NB4 (cell line): ENCODE data around the gene SPIRE2.

Experiments used
- DNase-seq: peaks from one replicate; pipeline ENCODE4 v3.0.0; 2010; ENCODE audit warnings: low read depth
- H3K4me3 ChIP-seq: one replicate; pipeline ENCODE4 v1.5.1; 2011; ENCODE audit warnings: mild to moderate bottlenecking, low read depth, low read length, moderate library complexity
- MYC ChIP-seq: IDR thresholded peaks from 2 replicates; pipeline ENCODE4 v1.6.1; 2011; ENCODE audit warnings: low read depth, low read length
- POLR2A ChIP-seq: IDR thresholded peaks from 2 replicates; pipeline ENCODE4 v1.6.1; 2011; ENCODE audit warnings: mild to moderate bottlenecking; ENCODE audit not compliant: insufficient read length; ENCODE audit errors: extremely low read depth
- TF ChIP-seq, protein P1 (sequence below): IDR thresholded peaks from 2 replicates; pipeline ENCODE4 v1.6.1; 2011; ENCODE audit warnings: low read depth, low read length
- TF ChIP-seq, protein P2 (sequence below): IDR thresholded peaks from one replicate; pipeline ENCODE4 v1.5.1; 2012; ENCODE audit warnings: low read depth, low read length

The SPIRE2 gene

DNA sequence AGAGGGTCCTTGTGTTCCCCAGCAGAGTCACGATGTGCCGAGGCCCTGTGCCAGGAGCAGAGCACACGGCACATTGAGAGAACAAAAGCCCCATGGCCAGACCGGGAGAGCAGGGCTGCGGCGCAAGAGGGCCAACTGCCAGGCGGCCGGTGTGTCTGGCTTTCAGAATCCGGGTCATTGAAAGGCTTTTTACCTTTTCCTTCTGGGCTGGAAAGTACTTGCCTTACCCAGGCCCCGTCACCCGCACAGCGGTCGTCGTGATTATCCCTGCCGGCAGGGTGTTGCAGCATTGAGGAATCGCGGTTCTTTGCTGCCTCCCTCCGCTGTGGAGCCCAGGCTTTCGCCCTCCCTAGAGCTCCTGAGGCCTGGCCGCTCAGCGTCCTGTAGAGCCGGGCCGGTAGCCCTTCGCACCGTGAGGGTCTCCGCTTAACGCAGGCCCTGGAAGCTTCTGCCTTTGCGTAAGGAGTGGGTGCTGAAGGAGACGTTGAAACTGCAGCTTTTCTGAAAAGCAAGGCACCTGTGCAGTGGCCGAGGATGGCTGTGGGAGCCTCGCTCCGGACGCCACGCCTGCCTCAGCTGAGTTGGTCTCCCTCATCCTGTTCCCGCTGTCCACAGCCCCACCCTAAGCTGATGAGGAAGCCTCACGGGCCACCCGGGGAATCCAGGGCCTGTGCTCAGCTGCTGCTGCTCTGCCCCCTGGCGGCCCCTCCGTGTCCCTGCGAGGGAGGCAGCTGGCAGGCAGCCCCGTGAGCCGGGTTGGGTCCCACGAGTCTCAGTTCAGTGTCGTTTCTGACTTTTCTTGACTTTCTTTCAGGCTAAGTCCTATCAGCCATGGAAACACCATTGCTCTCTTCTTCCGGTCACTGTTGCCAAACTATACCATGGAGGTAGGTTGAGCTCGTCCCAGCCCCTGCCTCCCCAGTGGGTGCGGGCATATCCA is 81.8 kb downstream of the SPIRE2 start:
- DNase-seq: peak; percentile 69
- no peak overlapping the region for H3K4me3 ChIP-seq
- TF ChIP-seq MYC: no peak
- TF ChIP-seq POLR2A: no peak
- TF ChIP-seq, protein P1, sequence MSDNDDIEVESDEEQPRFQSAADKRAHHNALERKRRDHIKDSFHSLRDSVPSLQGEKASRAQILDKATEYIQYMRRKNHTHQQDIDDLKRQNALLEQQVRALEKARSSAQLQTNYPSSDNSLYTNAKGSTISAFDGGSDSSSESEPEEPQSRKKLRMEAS: no peak
- TF ChIP-seq, protein P2, sequence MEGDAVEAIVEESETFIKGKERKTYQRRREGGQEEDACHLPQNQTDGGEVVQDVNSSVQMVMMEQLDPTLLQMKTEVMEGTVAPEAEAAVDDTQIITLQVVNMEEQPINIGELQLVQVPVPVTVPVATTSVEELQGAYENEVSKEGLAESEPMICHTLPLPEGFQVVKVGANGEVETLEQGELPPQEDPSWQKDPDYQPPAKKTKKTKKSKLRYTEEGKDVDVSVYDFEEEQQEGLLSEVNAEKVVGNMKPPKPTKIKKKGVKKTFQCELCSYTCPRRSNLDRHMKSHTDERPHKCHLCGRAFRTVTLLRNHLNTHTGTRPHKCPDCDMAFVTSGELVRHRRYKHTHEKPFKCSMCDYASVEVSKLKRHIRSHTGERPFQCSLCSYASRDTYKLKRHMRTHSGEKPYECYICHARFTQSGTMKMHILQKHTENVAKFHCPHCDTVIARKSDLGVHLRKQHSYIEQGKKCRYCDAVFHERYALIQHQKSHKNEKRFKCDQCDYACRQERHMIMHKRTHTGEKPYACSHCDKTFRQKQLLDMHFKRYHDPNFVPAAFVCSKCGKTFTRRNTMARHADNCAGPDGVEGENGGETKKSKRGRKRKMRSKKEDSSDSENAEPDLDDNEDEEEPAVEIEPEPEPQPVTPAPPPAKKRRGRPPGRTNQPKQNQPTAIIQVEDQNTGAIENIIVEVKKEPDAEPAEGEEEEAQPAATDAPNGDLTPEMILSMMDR: peak; percentile 88

DNA sequence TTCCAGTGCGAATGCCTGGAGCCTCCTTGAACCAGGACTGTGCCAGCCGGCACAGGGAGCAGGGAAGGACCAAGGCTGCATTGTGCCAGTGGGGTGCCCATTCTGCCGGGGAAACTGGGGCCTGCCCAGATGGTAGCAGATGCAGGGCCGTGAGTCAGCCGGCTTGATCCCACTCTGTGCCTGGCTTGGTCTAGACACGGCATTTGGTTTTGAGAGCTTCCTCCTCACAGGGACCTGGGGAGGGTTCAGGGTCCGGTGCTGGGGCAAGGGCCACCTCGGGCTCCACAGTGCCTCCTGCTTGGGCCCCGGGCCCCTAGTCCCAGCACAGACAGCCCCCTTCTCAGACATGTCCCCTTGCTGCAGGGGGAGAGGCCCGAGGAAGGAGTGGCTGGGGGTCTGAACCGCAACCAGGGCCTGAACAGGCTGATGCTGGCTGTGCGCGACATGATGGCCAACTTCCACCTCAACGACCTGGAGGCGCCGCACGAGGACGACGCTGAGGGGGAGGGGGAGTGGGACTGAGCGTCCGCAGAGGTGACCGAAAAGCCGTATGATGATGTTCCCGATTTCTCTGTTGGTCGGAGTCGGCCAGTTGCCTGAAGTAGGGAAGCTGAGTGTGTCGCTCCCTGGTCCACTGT is 82.6 kb downstream of the SPIRE2 start:
- DNase-seq: no peak
- no peak overlapping the region for H3K4me3 ChIP-seq
- TF ChIP-seq, protein P2: no peak
- TF ChIP-seq MYC (no peak), POLR2A (no peak)
- TF ChIP-seq, protein P1: no peak

DNA sequence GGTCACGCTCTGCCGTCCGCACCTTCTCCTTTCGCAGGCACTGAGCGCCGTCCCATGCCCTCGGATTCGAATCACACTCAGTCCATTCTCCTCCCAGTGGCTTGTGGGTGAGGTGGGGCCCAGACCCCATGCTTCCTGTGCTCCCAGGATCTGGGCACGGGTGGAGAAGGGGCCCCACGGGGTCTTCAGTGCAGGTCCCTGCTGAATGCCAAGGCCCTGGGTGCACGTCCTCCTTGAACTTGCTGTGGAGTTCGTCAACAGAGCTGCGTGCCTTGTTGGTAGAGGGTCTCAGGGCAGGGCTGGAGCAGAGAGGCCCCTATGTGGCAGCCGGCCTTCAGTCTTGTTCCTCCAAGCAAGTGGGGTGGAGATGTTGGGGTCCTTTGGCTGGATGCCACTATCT is 83.1 kb downstream of the SPIRE2 start:
- TF ChIP-seq, protein P1: no peak
- TF ChIP-seq POLR2A: no peak
- TF ChIP-seq MYC: no peak
- TF ChIP-seq, protein P2: no peak
- no peak overlapping the region for H3K4me3 ChIP-seq
- no peak for DNase-seq

DNA sequence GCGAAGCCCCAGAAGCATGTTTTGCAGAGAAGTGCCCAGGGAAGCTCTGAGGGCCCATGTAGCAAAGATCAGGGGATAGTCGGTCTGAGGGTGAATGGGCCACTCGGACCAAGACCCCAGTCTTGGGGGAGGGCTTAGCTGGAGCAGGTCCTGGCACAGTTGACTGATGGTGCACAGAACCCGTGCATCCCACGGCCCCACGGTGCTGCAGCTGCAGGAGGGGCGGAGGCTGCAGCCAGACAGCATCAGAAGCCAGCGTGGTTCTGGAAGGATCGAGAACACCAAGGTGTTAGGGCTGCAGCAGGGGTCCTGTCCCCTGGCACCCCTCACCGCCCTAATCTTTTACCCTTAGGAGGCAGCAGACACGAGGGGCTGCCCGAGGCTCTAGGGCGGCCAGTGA is 83.9 kb downstream of the SPIRE2 start:
- DNase-seq: no peak
- TF ChIP-seq, protein P1: no peak
- TF ChIP-seq, protein P2: no peak
- TF ChIP-seq MYC (no peak), POLR2A (no peak)

DNA sequence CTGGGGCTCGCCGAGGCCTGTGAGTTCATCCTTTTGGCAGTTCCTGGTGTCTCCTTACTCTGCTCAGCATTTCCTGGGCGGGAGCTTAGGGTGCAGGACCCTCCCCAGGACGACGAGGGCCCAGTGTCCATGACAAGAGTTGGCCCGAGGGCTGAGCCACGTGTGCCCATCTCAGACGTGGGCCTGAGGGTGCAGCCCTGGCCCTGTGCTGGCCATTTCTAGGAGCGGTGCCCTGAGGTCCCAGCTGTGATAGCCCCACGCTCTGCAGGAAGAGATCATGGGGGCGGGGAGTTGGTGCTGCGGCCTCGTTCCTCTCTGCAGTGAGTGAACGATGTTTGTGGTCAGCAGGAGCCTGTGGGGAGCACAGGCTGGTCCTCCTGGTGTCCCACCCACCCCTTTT is 84.4 kb downstream of the SPIRE2 start:
- no peak for DNase-seq
- TF ChIP-seq, protein P1: no peak
- no peak for TF ChIP-seq POLR2A
- no peak for TF ChIP-seq MYC
- TF ChIP-seq, protein P2: no peak
- H3K4me3 ChIP-seq: no peak overlapping the region

More for the DNA sequence above, 83.9 kb downstream of the SPIRE2 start:
- no peak overlapping the region for H3K4me3 ChIP-seq
